ENCODE results near the gene SNTN.
A peak's percentile ranks its signal among the peaks of the same experiment; 100 is the strongest.
"Not testable (repeated sequence)": the region's sequence is repeated elsewhere in the genome, so short reads cannot be mapped to it uniquely, and the experiment has no call there.

SNTN gene

GRCh38 chr3:63652066-63652725 is at the start of gene SNTN:
Gene SNTN, plus strand, starts transcription at chr3:63652675. Its CDS starts 13 bp downstream, at chr3:63652688.
- DNase-seq = no peak

GRCh38 chr3:63607716-63608115 is 44.8 kb upstream of the SNTN start:
- DNase-seq = no peak

GRCh38 chr3:63609408-63609807 is 43.1 kb upstream of the SNTN start:
- DNase-seq = no peak

GRCh38 chr3:63609834-63610233 is 42.6 kb upstream of the SNTN start:
- DNase-seq = no peak

GRCh38 chr3:63611382-63611781 is 41.1 kb upstream of the SNTN start:
- DNase-seq = no peak

GRCh38 chr3:63613561-63613960 is 38.9 kb upstream of the SNTN start:
- no peak for DNase-seq

GRCh38 chr3:63617391-63617790 is 35.1 kb upstream of the SNTN start:
- no peak for DNase-seq

- DNase-seq = peak; percentile 24
These were observed 27.4 kb upstream of the SNTN start for GRCh38 chr3:63624941-63625560.

- no peak for DNase-seq
These were observed 20.8 kb upstream of the SNTN start for GRCh38 chr3:63631670-63632069.

- no peak for DNase-seq
These were observed 17.3 kb upstream of the SNTN start for GRCh38 chr3:63635186-63635585.

GRCh38 chr3:63639806-63640205 is 12.7 kb upstream of the SNTN start:
- DNase-seq = no peak

GRCh38 chr3:63642488-63642887 is 10.0 kb upstream of the SNTN start:
- no peak for DNase-seq

GRCh38 chr3:63644212-63644797 is 8.2 kb upstream of the SNTN start:
- no peak for DNase-seq

GRCh38 chr3:63644928-63645781 is 7.3 kb upstream of the SNTN start:
- not testable (repeated sequence) for DNase-seq

- DNase-seq = no peak
These were observed 1.7 kb downstream of the SNTN start for GRCh38 chr3:63654211-63654610.

GRCh38 chr3:63654931-63655330 is 2.5 kb downstream of the SNTN start:
- no peak for DNase-seq

- peak; percentile 95 for DNase-seq
These were observed 3.0 kb downstream of the SNTN start for GRCh38 chr3:63655519-63655918.

GRCh38 chr3:63656786-63657185 is 4.3 kb downstream of the SNTN start:
- peak; percentile 44 for DNase-seq

- no peak for DNase-seq
These were observed 8.8 kb downstream of the SNTN start for GRCh38 chr3:63661242-63661641.

GRCh38 chr3:63662011-63662410 is 9.5 kb downstream of the SNTN start:
- DNase-seq = no peak

- DNase-seq = no peak
These were observed 10.0 kb downstream of the SNTN start for GRCh38 chr3:63662500-63662899.

GRCh38 chr3:63670544-63670943 is 18.1 kb downstream of the SNTN start:
- DNase-seq = no peak

- no peak for DNase-seq
These were observed 20.6 kb downstream of the SNTN start for GRCh38 chr3:63673111-63673510.

- DNase-seq = no peak
These were observed 22.1 kb downstream of the SNTN start for GRCh38 chr3:63674586-63674985.

Measured in kidney glomerular epithelial cell (primary cell).